WTC11 (cell line): ENCODE measurements around the gene SLC35G2. TPM values are rescaled to one million over a fixed set of nuclear protein-coding genes. Genes with fewer than 3 reads are reported as not detected.

Source experiments
- ATAC-seq: fragments of 200-7000 bp; cut with Tn5 transposase; 2 replicates; pipeline ENCODE4 v1.10.0; 2021; ENCODE audit warnings: mild to moderate bottlenecking, moderate library complexity
- CTCF ChIA-PET: fragments of 300-600 bp; sonication (Branson Sonifier 250); formaldehyde crosslinking; loops from one replicate; lab custom pipeline; 2021; ENCODE audit warnings: antibody characterized with exemption; lab: Charles Lee
- POLR2A ChIA-PET: fragments of 350-600 bp; sonication (Branson Sonifier 250); formaldehyde crosslinking; loops from one replicate; lab custom pipeline; 2021; ENCODE audit warnings: antibody characterized with exemption; lab: Charles Lee
- DNase-seq: peaks from one replicate; pipeline ENCODE4 v3.0.0; 2021; ENCODE audit warnings: low spot score
- H3K27ac Mint-ChIP-seq: 2 replicates; pipeline ENCODE4 v1.8.0; 2021; ENCODE audit warnings: mixed read lengths
- H3K27me3 Mint-ChIP-seq: 2 replicates; pipeline ENCODE4 v1.8.0; 2021; ENCODE audit warnings: low read depth, mild to moderate bottlenecking, moderate library complexity, mixed read lengths
- H3K36me3 Mint-ChIP-seq: 2 replicates; pipeline ENCODE4 v1.8.0; 2021; ENCODE audit warnings: mixed read lengths
- H3K4me1 Mint-ChIP-seq: 2 replicates; pipeline ENCODE4 v1.8.0; 2022; ENCODE audit warnings: mixed read lengths
- H3K4me3 Mint-ChIP-seq: 2 replicates; pipeline ENCODE4 v1.8.0; 2021; ENCODE audit warnings: mild to moderate bottlenecking, moderate library complexity, mixed read lengths
- H3K9me3 Mint-ChIP-seq: 2 replicates; pipeline ENCODE4 v1.8.0; 2021; ENCODE audit warnings: mixed read lengths
- ATF1 ChIP-seq: sonication (generic); formaldehyde crosslinking; IDR thresholded peaks from 2 replicates; pipeline ENCODE4 v1.8.1; 2023; ENCODE audit warnings: mild to moderate bottlenecking, moderate library complexity, missing genetic modification reagents
- E2F1 ChIP-seq: sonication (generic); formaldehyde crosslinking; IDR thresholded peaks from 2 replicates; pipeline ENCODE4 v1.8.0; 2022; ENCODE audit warnings: mild to moderate bottlenecking, missing genetic modification reagents
- ETV6 ChIP-seq: sonication (generic); formaldehyde crosslinking; IDR thresholded peaks from 2 replicates; pipeline ENCODE4 v1.8.1; 2022; ENCODE audit warnings: mild to moderate bottlenecking, missing genetic modification reagents
- FOXP1 ChIP-seq: sonication (generic); formaldehyde crosslinking; IDR thresholded peaks from 2 replicates; pipeline ENCODE4 v1.8.0; 2022; ENCODE audit warnings: missing genetic modification reagents, mild to moderate bottlenecking, moderate library complexity, borderline replicate concordance
- IRF1 ChIP-seq: sonication (generic); formaldehyde crosslinking; IDR thresholded peaks from 2 replicates; pipeline ENCODE4 v1.8.0; 2023; ENCODE audit warnings: missing genetic modification reagents
- JUN ChIP-seq: sonication (generic); formaldehyde crosslinking; IDR thresholded peaks from 2 replicates; pipeline ENCODE4 v1.8.0; 2023; ENCODE audit warnings: mild to moderate bottlenecking, missing genetic modification reagents
- KAT7 ChIP-seq: sonication (generic); formaldehyde crosslinking; IDR thresholded peaks from 2 replicates; pipeline ENCODE4 v1.8.1; 2023; ENCODE audit warnings: missing genetic modification reagents, mild to moderate bottlenecking, borderline replicate concordance
- NFE2L1 ChIP-seq: sonication (generic); formaldehyde crosslinking; IDR thresholded peaks from 2 replicates; pipeline ENCODE4 v1.8.1; 2023; ENCODE audit warnings: missing genetic modification reagents
- NR1H2 ChIP-seq: sonication (generic); formaldehyde crosslinking; IDR thresholded peaks from 2 replicates; pipeline ENCODE4 v1.9.0; 2021; ENCODE audit warnings: mild to moderate bottlenecking, moderate library complexity, missing genetic modification reagents
- PRRX2 ChIP-seq: fragments of 250-450 bp; sonication (Bioruptor Pico); IDR thresholded peaks from 2 replicates; pipeline ENCODE4 v1.8.0; 2021; ENCODE audit warnings: mild to moderate bottlenecking
- SMAD4 ChIP-seq: sonication (generic); formaldehyde crosslinking; IDR thresholded peaks from 2 replicates; pipeline ENCODE4 v1.8.0; 2022; ENCODE audit warnings: mild to moderate bottlenecking, missing genetic modification reagents
- SP1 ChIP-seq: sonication (generic); formaldehyde crosslinking; conservative IDR thresholded peaks from 2 replicates; pipeline ENCODE4 v1.8.1; 2022; ENCODE audit warnings: missing genetic modification reagents
- TEAD1 ChIP-seq: sonication (generic); formaldehyde crosslinking; IDR thresholded peaks from 2 replicates; pipeline ENCODE4 v1.8.0; 2022; ENCODE audit warnings: mild to moderate bottlenecking, missing genetic modification reagents
- USF1 ChIP-seq: sonication (generic); formaldehyde crosslinking; IDR thresholded peaks from 2 replicates; pipeline ENCODE4 v1.8.0; 2022; ENCODE audit warnings: mild to moderate bottlenecking, missing genetic modification reagents
- ZBTB21 ChIP-seq: sonication (generic); formaldehyde crosslinking; IDR thresholded peaks from 2 replicates; pipeline ENCODE4 v1.8.1; 2023; ENCODE audit warnings: mild to moderate bottlenecking, missing genetic modification reagents, borderline replicate concordance
- ZBTB43 ChIP-seq: sonication (generic); formaldehyde crosslinking; IDR thresholded peaks from 2 replicates; pipeline ENCODE4 v1.8.1; 2023; ENCODE audit warnings: mild to moderate bottlenecking, missing genetic modification reagents
- ZNF219 ChIP-seq: sonication (generic); formaldehyde crosslinking; IDR thresholded peaks from 2 replicates; pipeline ENCODE4 v1.8.0; 2023; ENCODE audit warnings: missing genetic modification reagents, mild to moderate bottlenecking, borderline replicate concordance
- ZNF671 ChIP-seq: fragments of 250-450 bp; sonication (Bioruptor Pico); IDR thresholded peaks from 2 replicates; pipeline ENCODE4 v1.8.0; 2021; ENCODE audit warnings: mild to moderate bottlenecking
- total RNA-seq: library from RNA; stranded (reverse); gene quantifications from 3 replicates; pipeline ENCODE4 v1.2.3, GENCODE V29; 2021
- TF ChIP-seq, protein P1 (sequence below): fragments of 250-450 bp; sonication (Bioruptor Pico); IDR thresholded peaks from 2 replicates; pipeline ENCODE4 v1.9.0; 2021; ENCODE audit warnings: mild to moderate bottlenecking, borderline replicate concordance
- TF ChIP-seq, protein P2 (sequence below): sonication (generic); formaldehyde crosslinking; IDR thresholded peaks from 2 replicates; pipeline ENCODE4 v1.8.1; 2022; ENCODE audit warnings: mild to moderate bottlenecking, missing genetic modification reagents, moderate library complexity, borderline replicate concordance
- TF ChIP-seq, protein P3 (sequence below): sonication (generic); formaldehyde crosslinking; IDR thresholded peaks from 2 replicates; pipeline ENCODE4 v1.8.1; 2022; ENCODE audit warnings: low read depth, mild to moderate bottlenecking, moderate library complexity, missing genetic modification reagents, borderline replicate concordance

The SLC35G2 gene
- total RNA-seq, 1 experiment from 2014 or later, result 3.6 TPM

DNA sequence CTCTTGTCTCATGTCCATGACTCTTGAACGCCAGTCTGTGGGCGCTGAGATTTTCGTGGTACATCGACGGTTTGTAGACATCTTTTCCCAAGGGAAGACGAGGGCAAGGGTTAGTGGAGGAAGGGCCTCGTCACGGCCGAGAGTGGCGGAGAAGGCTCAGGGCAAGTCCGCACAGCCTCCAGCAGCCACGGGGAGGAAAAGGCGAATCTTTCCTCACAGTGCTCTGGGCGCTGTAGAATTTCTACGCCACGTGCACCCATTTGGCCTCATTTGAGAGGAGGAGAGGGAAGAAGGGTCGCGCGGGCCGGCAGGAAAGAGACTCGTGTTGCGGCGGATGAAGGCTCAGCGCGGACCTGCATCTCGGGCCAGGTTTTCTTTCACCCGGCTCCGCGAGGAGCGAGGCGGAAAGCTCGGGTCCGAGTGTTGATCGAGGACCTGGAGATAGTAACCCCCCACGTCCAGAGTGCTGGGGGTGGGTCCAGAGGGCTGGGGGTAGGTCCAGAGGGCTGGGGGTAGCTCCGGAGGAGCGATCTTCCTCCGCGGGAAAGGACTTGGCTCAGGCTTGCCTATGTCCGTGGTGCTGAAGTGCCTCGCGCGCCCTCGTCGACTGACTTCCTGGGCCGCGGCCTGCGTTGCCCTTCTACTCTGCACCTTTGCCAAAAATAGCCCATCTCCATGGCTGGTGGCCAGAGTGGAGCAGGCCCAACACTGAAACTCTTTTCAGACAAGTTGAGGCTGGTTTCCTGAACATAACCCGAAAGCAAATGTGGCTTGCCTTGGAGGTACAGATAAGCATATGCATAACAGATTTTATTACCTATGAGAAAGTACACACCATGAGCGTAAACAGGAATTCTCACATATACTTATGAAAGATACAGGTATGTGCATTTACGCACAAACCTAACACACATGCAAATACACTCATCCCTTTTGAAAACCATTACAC is 1.1 kb downstream of the SLC35G2 start:
- ATAC-seq, result peak; percentile 68
- ChIA-PET POLR2A (interaction anchor here (1.1 kb wide), 1 partner anchor 42 kb away, joined by 6 read pairs; the partner anchor contains the start of gene NCK1), CTCF (interaction anchor here (1.0 kb wide), 2 partner anchors 67 to 194 kb away, joined by 4 read pairs; no protein-coding TSS in a partner anchor)
- DNase-seq, result peak; percentile 72
- Mint-ChIP-seq H3K36me3 (peaks cover 16% of the 10 kb centered on the region), H3K27me3 (peaks cover 31% of the 10 kb centered on the region), H3K4me1 (peaks cover 24% of the 10 kb centered on the region), H3K9me3 (peaks cover 22% of the 10 kb centered on the region), H3K27ac (no peak overlapping the region), H3K4me3 (peak overlapping the region; percentile 87)
- TF ChIP-seq ATF1 (no peak), TEAD1 (CRISPR knock-in tag) (peak; percentile 90), ZNF671 (CRISPR knock-in tag) (no peak), E2F1 (peak; percentile 59), IRF1 (CRISPR knock-in tag) (peak; percentile 73), NFE2L1 (CRISPR knock-in tag) (peak; percentile 32; the same call in 1 of the 2 replicates), SMAD4 (0 out of 2 replicates have a peak, but pooled peaks have one; percentile 63), KAT7 (CRISPR knock-in tag) (0 out of 2 replicates have a peak, but pooled peaks have one; percentile 28), FOXP1 (CRISPR knock-in tag) (peak; percentile 54; the same call in 1 of the 2 replicates), NR1H2 (CRISPR knock-in tag) (0 out of 2 replicates have a peak, but pooled peaks have one; percentile 57), ZNF219 (CRISPR knock-in tag) (peak; percentile 83; the same call in 1 of the 2 replicates), ZBTB21 (CRISPR knock-in tag) (no peak), PRRX2 (CRISPR knock-in tag) (no peak), ETV6 (peak; percentile 66; the same call in 1 of the 2 replicates), ZBTB43 (CRISPR knock-in tag) (0 out of 2 replicates have a peak, but pooled peaks have one; percentile 53), JUN (CRISPR knock-in tag) (peak; percentile 91; the same call in 1 of the 2 replicates), SP1 (CRISPR knock-in tag) (0 out of 2 replicates have a peak, but pooled peaks have one; percentile 24), USF1 (CRISPR knock-in tag) (peak; percentile 68; the same call in 1 of the 2 replicates)
- TF ChIP-seq, protein P1, sequence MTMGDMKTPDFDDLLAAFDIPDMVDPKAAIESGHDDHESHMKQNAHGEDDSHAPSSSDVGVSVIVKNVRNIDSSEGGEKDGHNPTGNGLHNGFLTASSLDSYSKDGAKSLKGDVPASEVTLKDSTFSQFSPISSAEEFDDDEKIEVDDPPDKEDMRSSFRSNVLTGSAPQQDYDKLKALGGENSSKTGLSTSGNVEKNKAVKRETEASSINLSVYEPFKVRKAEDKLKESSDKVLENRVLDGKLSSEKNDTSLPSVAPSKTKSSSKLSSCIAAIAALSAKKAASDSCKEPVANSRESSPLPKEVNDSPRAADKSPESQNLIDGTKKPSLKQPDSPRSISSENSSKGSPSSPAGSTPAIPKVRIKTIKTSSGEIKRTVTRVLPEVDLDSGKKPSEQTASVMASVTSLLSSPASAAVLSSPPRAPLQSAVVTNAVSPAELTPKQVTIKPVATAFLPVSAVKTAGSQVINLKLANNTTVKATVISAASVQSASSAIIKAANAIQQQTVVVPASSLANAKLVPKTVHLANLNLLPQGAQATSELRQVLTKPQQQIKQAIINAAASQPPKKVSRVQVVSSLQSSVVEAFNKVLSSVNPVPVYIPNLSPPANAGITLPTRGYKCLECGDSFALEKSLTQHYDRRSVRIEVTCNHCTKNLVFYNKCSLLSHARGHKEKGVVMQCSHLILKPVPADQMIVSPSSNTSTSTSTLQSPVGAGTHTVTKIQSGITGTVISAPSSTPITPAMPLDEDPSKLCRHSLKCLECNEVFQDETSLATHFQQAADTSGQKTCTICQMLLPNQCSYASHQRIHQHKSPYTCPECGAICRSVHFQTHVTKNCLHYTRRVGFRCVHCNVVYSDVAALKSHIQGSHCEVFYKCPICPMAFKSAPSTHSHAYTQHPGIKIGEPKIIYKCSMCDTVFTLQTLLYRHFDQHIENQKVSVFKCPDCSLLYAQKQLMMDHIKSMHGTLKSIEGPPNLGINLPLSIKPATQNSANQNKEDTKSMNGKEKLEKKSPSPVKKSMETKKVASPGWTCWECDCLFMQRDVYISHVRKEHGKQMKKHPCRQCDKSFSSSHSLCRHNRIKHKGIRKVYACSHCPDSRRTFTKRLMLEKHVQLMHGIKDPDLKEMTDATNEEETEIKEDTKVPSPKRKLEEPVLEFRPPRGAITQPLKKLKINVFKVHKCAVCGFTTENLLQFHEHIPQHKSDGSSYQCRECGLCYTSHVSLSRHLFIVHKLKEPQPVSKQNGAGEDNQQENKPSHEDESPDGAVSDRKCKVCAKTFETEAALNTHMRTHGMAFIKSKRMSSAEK (CRISPR knock-in tag), result no peak
- TF ChIP-seq, protein P2, sequence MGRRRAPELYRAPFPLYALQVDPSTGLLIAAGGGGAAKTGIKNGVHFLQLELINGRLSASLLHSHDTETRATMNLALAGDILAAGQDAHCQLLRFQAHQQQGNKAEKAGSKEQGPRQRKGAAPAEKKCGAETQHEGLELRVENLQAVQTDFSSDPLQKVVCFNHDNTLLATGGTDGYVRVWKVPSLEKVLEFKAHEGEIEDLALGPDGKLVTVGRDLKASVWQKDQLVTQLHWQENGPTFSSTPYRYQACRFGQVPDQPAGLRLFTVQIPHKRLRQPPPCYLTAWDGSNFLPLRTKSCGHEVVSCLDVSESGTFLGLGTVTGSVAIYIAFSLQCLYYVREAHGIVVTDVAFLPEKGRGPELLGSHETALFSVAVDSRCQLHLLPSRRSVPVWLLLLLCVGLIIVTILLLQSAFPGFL (CRISPR knock-in tag), result no peak
- TF ChIP-seq, protein P3, sequence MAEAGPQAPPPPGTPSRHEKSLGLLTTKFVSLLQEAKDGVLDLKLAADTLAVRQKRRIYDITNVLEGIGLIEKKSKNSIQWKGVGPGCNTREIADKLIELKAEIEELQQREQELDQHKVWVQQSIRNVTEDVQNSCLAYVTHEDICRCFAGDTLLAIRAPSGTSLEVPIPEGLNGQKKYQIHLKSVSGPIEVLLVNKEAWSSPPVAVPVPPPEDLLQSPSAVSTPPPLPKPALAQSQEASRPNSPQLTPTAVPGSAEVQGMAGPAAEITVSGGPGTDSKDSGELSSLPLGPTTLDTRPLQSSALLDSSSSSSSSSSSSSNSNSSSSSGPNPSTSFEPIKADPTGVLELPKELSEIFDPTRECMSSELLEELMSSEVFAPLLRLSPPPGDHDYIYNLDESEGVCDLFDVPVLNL (CRISPR knock-in tag), result 0 out of 2 replicates have a peak, but pooled peaks have one; percentile 49
